Esophagus (tissue), 2 donors: ENCODE results near the gene RHOJ. TPM values are rescaled to one million over a fixed set of nuclear protein-coding genes. Genes with fewer than 3 reads are reported as not detected.
"Not testable (repeated sequence)": the region's sequence is repeated elsewhere in the genome, so short reads cannot be mapped to it uniquely, and the experiment has no call there.

Experiments used
- H3K27ac ChIP-seq, 2 donors: one replicate each; pipeline ENCODE4 v1.5.1; 2013; ENCODE audit warnings: low read depth in 2 of 2, mild to moderate bottlenecking in 2 of 2, inconsistent platforms in 1 of 2, low read length in 1 of 2, moderate library complexity in 1 of 2
- H3K27me3 ChIP-seq, 2 donors: one replicate each; pipeline ENCODE4 v1.6.1; 2013; ENCODE audit warnings: low read length in 2 of 2, control low read depth in 1 of 2, mild to moderate bottlenecking in 1 of 2; ENCODE audit not compliant: insufficient read depth in 2 of 2, control insufficient read depth in 1 of 2
- H3K36me3 ChIP-seq, 2 donors: one replicate each; pipeline ENCODE4 v1.6.1; 2013; ENCODE audit warnings: low read length in 1 of 2; ENCODE audit not compliant: control insufficient read depth in 2 of 2, insufficient read depth in 2 of 2
- H3K4me1 ChIP-seq, 2 donors: one replicate each; pipeline ENCODE4 v1.6.1; 2013; ENCODE audit warnings: low read length in 1 of 2; ENCODE audit not compliant: control insufficient read depth in 2 of 2, insufficient read depth in 2 of 2
- H3K4me3 ChIP-seq, 2 donors: one replicate each; pipeline ENCODE4 v1.5.1; 2013; ENCODE audit warnings: low read length in 2 of 2, mild to moderate bottlenecking in 2 of 2, low read depth in 1 of 2, moderate library complexity in 1 of 2
- H3K9me3 ChIP-seq, 2 donors: one replicate each; pipeline ENCODE4 v1.6.1; 2013; ENCODE audit warnings: mild to moderate bottlenecking in 2 of 2, low read depth in 1 of 2, low read length in 1 of 2, moderate library complexity in 1 of 2; ENCODE audit not compliant: control insufficient read depth in 2 of 2, insufficient read depth in 1 of 2
- WGBS, 2 donors: extraction: QIAGEN DNeasy Blood & Tissue Kit; methylation state at CpG; one replicate each; pipeline ENCODE4 v1.1.7; 2013; 5-methylcytosine and 5-hydroxymethylcytosine counted together
- polyA plus RNA-seq, 2 donors: library from polyadenylated mRNA; stranded (reverse); fragments of 200-250 nt; gene quantifications; one replicate each; pipeline ENCODE4 v1.2.3, GENCODE V29; 2013
- donor health status: healthy with polysubstance abuse.
- donor health status: Bipolar disorder and iron deficiency.

The RHOJ gene
- polyA plus RNA-seq, 2 donors: 2.5 to 2.6 TPM

DNA sequence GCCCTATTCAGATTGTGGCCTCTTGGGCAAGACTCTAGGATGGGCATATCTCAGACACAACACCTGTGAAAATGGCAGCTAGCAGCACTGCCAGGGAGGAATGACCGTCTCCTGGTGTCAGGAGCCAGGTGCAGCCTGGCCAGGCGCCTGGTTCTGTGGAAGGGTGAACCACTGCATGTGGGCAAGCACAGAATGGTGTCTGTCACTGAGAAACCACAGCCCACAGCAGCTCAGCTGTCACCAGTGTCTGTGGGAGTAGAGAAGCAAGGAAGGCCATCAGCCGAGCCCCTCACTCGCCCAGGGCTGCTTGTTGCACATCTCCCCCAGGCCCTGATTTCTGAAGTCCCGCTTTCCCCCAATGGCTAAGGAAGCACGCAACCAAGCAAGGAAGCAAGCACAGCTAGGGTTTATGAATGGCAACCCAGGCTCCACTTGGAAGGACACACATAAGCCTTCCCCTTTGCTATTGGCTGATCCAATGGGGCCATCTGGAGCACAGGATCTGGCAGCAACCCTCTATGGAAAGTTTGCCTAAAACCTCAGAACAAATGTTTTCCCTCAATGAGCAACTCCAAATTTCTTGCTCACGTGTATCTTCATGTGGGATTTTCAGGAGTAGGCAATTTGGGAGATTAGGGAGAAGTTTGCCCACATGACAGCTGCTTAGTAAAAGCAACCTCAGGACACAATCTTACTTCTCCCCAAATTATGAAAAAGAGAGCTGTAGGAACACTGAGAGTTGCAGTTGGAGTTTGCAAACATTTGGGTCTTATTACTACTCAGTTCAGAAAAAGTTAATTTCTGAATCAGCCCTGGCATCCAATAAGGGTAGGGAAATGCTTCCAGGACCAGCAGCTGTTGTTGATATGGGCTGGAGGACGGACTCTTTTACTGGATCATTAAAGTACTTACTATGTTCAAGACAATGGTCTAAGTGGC is 69.7 kb downstream of the RHOJ start:
- no peaks in the 10 kb centered on the region for H3K9me3 ChIP-seq
- H3K36me3 ChIP-seq: no peaks in the 10 kb centered on the region
- no peak overlapping the region for H3K4me3 ChIP-seq
- no peaks in the 10 kb centered on the region for H3K27me3 ChIP-seq
- H3K4me1 ChIP-seq: no peaks in the 10 kb centered on the region
- H3K27ac ChIP-seq: peak overlapping the region in 1 of 2 donors; percentile 5
- 80 to 82% methylated on average over 8 of the region's 8 CpGs for WGBS, 2 donors

DNA sequence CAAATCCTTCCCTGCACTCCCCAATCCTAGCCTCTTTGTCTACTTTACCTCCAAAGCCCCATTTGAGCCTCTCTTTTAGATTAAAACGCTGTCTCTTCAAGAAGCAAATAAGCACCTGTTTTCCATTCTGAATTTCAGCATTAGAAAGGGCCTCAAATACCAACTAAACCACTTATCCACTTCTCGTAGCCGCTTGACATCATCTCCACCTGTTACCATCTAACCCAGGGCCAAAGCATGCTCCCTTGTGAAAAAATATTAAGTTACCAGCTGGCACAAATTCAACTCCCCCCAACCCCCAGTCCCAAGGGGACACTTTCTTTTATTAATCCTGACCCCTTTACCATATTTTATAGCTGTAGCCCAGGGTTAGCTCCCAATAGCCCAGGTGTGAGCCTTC is 71.4 kb downstream of the RHOJ start:
- WGBS, 2 donors: 87% methylated on average over 3 of the region's 3 CpGs

GRCh38 chr14:63276016-63276415 is 71.8 kb downstream of the RHOJ start:
- no peaks in the 10 kb centered on the region for H3K36me3 ChIP-seq
- H3K4me1 ChIP-seq: no peaks in the 10 kb centered on the region
- no peak overlapping the region for H3K4me3 ChIP-seq
- H3K27ac ChIP-seq: no peak overlapping the region
- no peaks in the 10 kb centered on the region for H3K9me3 ChIP-seq
- WGBS, 2 donors: 76 to 78% methylated on average over 4 of the region's 4 CpGs
- H3K27me3 ChIP-seq: no peaks in the 10 kb centered on the region

More for the DNA sequence above, 71.4 kb downstream of the RHOJ start:
- no peaks in the 10 kb centered on the region for H3K27me3 ChIP-seq
- no peak overlapping the region for H3K4me3 ChIP-seq
- H3K9me3 ChIP-seq: no peaks in the 10 kb centered on the region
- H3K4me1 ChIP-seq: no peaks in the 10 kb centered on the region
- no peaks in the 10 kb centered on the region for H3K36me3 ChIP-seq
- H3K27ac ChIP-seq: no peak overlapping the region

- Histone ChIP-seq H3K9me3 (no peaks in the 10 kb centered on the region), H3K4me1 (no peaks in the 10 kb centered on the region), H3K27ac (no peak overlapping the region), H3K36me3 (no peaks in the 10 kb centered on the region), H3K4me3 (no peak overlapping the region), H3K27me3 (no peaks in the 10 kb centered on the region)
- WGBS, 2 donors: 45 to 48% methylated on average over 5 of the region's 5 CpGs
These were observed 72.5 kb downstream of the RHOJ start for GRCh38 chr14:63276492-63277342.

GRCh38 chr14:63277591-63278183 is 73.4 kb downstream of the RHOJ start:
- 66 to 80% methylated on average over 2 of the region's 2 CpGs for WGBS, 2 donors
- Histone ChIP-seq H3K4me3 (no peak overlapping the region), H3K4me1 (no peaks in the 10 kb centered on the region)

DNA sequence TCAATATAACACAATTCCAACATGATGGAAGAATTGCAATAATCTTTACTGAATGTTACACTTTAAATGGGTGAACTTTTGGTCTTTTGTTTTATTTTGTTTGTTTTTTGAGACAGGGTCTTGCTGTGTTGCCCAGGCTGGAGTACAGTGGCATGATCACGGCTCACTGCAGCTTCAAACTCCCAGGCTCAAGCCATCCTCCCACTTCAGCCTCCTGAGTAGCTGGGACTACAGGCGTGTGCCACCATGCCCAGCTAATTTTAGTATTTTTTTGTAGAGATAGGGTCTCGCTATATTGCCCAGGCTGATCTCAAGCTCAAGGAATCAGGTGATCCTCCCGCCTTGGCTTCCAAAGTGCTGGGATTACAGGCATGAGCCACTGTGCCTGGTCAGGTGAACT is 75.7 kb downstream of the RHOJ start:
- H3K36me3 ChIP-seq, H3K4me1 ChIP-seq, H3K27ac ChIP-seq, H3K4me3 ChIP-seq, H3K27me3 ChIP-seq, H3K9me3 ChIP-seq: not testable (repeated sequence)
- WGBS, 2 donors: 89 to 94% methylated on average over 4 of the region's 4 CpGs

More at GRCh38 chr14:63277591-63278183, 73.4 kb downstream of the RHOJ start:
- no peak overlapping the region for H3K27ac ChIP-seq
- no peaks in the 10 kb centered on the region for H3K27me3 ChIP-seq
- no peaks in the 10 kb centered on the region for H3K9me3 ChIP-seq
- H3K36me3 ChIP-seq: no peaks in the 10 kb centered on the region

GRCh38 chr14:63282997-63283883 is 79.0 kb downstream of the RHOJ start:
- WGBS, 2 donors: 57 to 65% methylated on average over 8 of the region's 8 CpGs
- Histone ChIP-seq H3K4me1 (no peaks in the 10 kb centered on the region), H3K27ac (no peak overlapping the region), H3K36me3 (no peaks in the 10 kb centered on the region), H3K27me3 (no peaks in the 10 kb centered on the region), H3K4me3 (no peak overlapping the region), H3K9me3 (no peaks in the 10 kb centered on the region)

- Histone ChIP-seq H3K27ac (no peak overlapping the region), H3K27me3 (no peaks in the 10 kb centered on the region), H3K36me3 (no peaks in the 10 kb centered on the region), H3K4me3 (no peak overlapping the region), H3K9me3 (no peaks in the 10 kb centered on the region), H3K4me1 (no peaks in the 10 kb centered on the region)
- WGBS, 2 donors: 82 to 84% methylated on average over 7 of the region's 7 CpGs
These were observed 79.6 kb downstream of the RHOJ start for GRCh38 chr14:63283884-63284248.

DNA sequence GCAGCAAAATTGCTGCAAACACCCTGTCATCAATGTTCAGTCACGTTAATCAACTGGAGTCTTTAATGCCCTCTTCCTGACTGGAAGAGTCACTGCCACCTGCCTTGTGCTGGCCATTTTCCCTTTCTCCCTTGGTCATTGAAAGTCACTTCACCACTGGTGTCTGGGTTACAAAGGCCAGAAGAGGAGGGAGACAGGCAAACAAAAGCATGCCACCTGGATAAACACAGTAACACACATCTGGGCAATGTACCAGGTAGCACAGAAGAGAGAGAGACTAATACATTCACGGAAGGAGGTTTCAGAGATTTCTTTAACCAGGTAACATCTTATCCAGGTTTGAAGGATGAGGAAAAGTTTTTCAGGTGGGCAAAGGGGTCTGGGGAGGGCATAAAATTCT is 81.8 kb downstream of the RHOJ start:
- Histone ChIP-seq H3K27ac (no peak overlapping the region), H3K4me1 (no peaks in the 10 kb centered on the region), H3K4me3 (no peak overlapping the region), H3K36me3 (no peaks in the 10 kb centered on the region), H3K27me3 (no peaks in the 10 kb centered on the region), H3K9me3 (no peaks in the 10 kb centered on the region)
- 57 to 62% methylated on average over 2 of the region's 2 CpGs for WGBS, 2 donors
